K562 (cell line): Measurements from ENCODE around the gene EPPIN. TPM values are rescaled to one million over a fixed set of nuclear protein-coding genes. Genes with fewer than 3 reads are reported as not detected.

Experiments used
- ATAC-seq: fragments of 200-7000 bp; cut with Tn5 transposase; 3 replicates; pipeline ENCODE4 v1.9.1; 2020; ENCODE audit warnings: moderate library complexity
- BruUV-seq: library from RNA; stranded (reverse); fragments of 400-500 nt; replicated peaks from 2 replicates; lab custom pipeline; 2021; lab: Mats Ljungman, UMichigan
- CTCF ChIA-PET: fragments of 300-600 bp; formaldehyde crosslinking; extraction: SDS; loops from one replicate; lab custom pipeline; 2021; ENCODE audit warnings: low intra/inter-chr PET ratio; lab: Yijun Ruan, JAX
- POLR2A ChIA-PET: fragments of 300-600, 350-650 bp; sonication (Branson Sonifier 250); formaldehyde crosslinking; extraction: SDS; loops from one replicate; lab custom pipeline; 2021; ENCODE audit warnings: antibody characterized with exemption, inconsistent platforms; lab: Yijun Ruan, JAX
- DNase-seq, 4 experiments: peaks; one replicate each; pipeline versions ENCODE4 v3.0.0 to v3.0.0-alpha.2; 2011 to 2018; ENCODE audit warnings: low spot score in 3 of 4, mixed read lengths in 3 of 4; ENCODE audit errors: extremely low read depth in 1 of 4
- FAIRE-seq: peaks from 2 replicates; lab custom pipeline; 2011; peaks lifted over from hg19 to GRCh38; lab: Jason Lieb, UNC
- H2AFZ ChIP-seq: 2 replicates; pipeline ENCODE4 v1.6.0; 2011; ENCODE audit warnings: low read depth, low read length, control low read depth, inconsistent platforms
- H3K27ac ChIP-seq: fragments of 200-600 bp; 3 replicates; pipeline ENCODE4 v1.8.0; 2011; ENCODE audit warnings: low read depth, mild to moderate bottlenecking, control low read depth, inconsistent platforms, low read length, moderate library complexity, mixed read lengths; ENCODE audit errors: extremely low read depth
- H3K27me3 ChIP-seq, 2 experiments: fragments of 300-600 bp in 1 of 2; 2 replicates in 1 of 2; 3 replicates in 1 of 2; pipeline versions ENCODE4 v1.6.0 to v1.8.0; 2011; ENCODE audit warnings: inconsistent platforms in 2 of 2, low read length in 2 of 2, mild to moderate bottlenecking in 1 of 2, mixed read lengths in 1 of 2, moderate library complexity in 1 of 2; ENCODE audit not compliant: control insufficient read depth in 2 of 2, insufficient read depth in 2 of 2
- H3K36me3 ChIP-seq: fragments of 300-600 bp; 3 replicates; pipeline ENCODE4 v1.8.0; 2011; ENCODE audit warnings: mild to moderate bottlenecking, low read length, inconsistent platforms; ENCODE audit not compliant: control insufficient read depth, insufficient read depth
- H3K4me1 ChIP-seq, 2 experiments: fragments of 200-600 bp in 1 of 2; replicated peaks in 1 of 2; 2 replicates in 1 of 2; 3 replicates in 1 of 2; pipeline versions ENCODE4 v1.5.1 to v1.8.0; 2011; ENCODE audit warnings: inconsistent platforms in 2 of 2, low read length in 2 of 2, mild to moderate bottlenecking in 1 of 2, mixed read lengths in 1 of 2, moderate library complexity in 1 of 2; ENCODE audit not compliant: control insufficient read depth in 2 of 2, insufficient read depth in 2 of 2
- H3K4me2 ChIP-seq: 2 replicates; pipeline ENCODE4 v1.6.1; 2011; ENCODE audit warnings: low read length, control low read depth, inconsistent platforms, mixed read lengths; ENCODE audit not compliant: insufficient read depth
- H3K4me3 ChIP-seq: fragments of 200-600 bp; sonication (generic), shearing (Covaris generic); 2 replicates; pipeline ENCODE4 v1.5.1; 2016; ENCODE audit warnings: control low read depth, inconsistent platforms
- H3K79me2 ChIP-seq: fragments of 200-600 bp; 3 replicates; pipeline ENCODE4 v1.8.0; 2011; ENCODE audit warnings: low read length, inconsistent platforms; ENCODE audit not compliant: control insufficient read depth, insufficient read depth
- H3K9ac ChIP-seq, 2 experiments: 2 replicates each; pipeline versions ENCODE4 v1.6.0 to v1.6.1; 2011; ENCODE audit warnings: low read depth in 2 of 2, low read length in 2 of 2, control low read depth in 1 of 2, inconsistent platforms in 1 of 2, mild to moderate bottlenecking in 1 of 2, mixed read lengths in 1 of 2; ENCODE audit not compliant: insufficient read depth in 1 of 2
- H3K9me1 ChIP-seq: one replicate; pipeline ENCODE4 v1.6.0; 2011; ENCODE audit warnings: inconsistent platforms, mild to moderate bottlenecking, low read length, moderate library complexity; ENCODE audit not compliant: control insufficient read depth, insufficient read depth
- H3K9me3 ChIP-seq: replicated peaks from 2 replicates; pipeline ENCODE4 v1.5.1; 2011; ENCODE audit warnings: low read depth, low read length, inconsistent platforms; ENCODE audit not compliant: control insufficient read depth, insufficient read depth
- H4K20me1 ChIP-seq: replicated peaks from 2 replicates; pipeline ENCODE4 v1.6.1; 2011; ENCODE audit warnings: low read length, inconsistent platforms, mixed read lengths; ENCODE audit not compliant: control insufficient read depth, insufficient read depth
- ERF ChIP-seq: fragments of 450-650 bp; formaldehyde crosslinking; IDR thresholded peaks from 2 replicates; pipeline ENCODE4 v1.4.0; 2020; ENCODE audit warnings: mild to moderate bottlenecking, mixed read lengths
- FOXA3 ChIP-seq, 2 experiments: fragments of 450-650 bp in 1 of 2; sonication (generic) in 1 of 2; formaldehyde crosslinking; IDR thresholded peaks in 1 of 2; conservative IDR thresholded peaks in 1 of 2; 2 replicates each; pipeline versions ENCODE4 v1.4.0 to v1.8.0; 2020 to 2022; ENCODE audit warnings: mild to moderate bottlenecking in 2 of 2, missing genetic modification reagents in 1 of 2
- PHF8 ChIP-seq: fragments of 200-600 bp; sonication (generic); IDR thresholded peaks from 2 replicates; pipeline ENCODE4 v1.6.1; 2012; ENCODE audit warnings: mixed run types, mild to moderate bottlenecking, inconsistent platforms, low read length, moderate library complexity, borderline replicate concordance
- ZNF766 ChIP-seq: fragments of 200-800 bp; sonication (Bioruptor generic); conservative IDR thresholded peaks from 2 replicates; pipeline ENCODE4 v1.6.1; 2016; ENCODE audit warnings: missing genetic modification characterization, missing compliant biosample characterization
- ZNF778 ChIP-seq: fragments of 450-650 bp; formaldehyde crosslinking; IDR thresholded peaks from 2 replicates; pipeline ENCODE4 v1.4.0; 2020; ENCODE audit warnings: mild to moderate bottlenecking, moderate library complexity
- WGBS: fragments of 100-300 bp; shearing (Covaris generic); methylation state at CpG from one replicate; pipeline ENCODE4 v1.1.6; 2016; ENCODE audit warnings: low coverage, mixed read lengths; ENCODE audit not compliant: insufficient coverage; ENCODE audit errors: missing lambda C conversion rate; 5-methylcytosine and 5-hydroxymethylcytosine counted together
- in situ Hi-C: fragments of 300-500 bp; cut with MboI; formaldehyde crosslinking; loops from 4 replicates; pipeline ENCODE4 v1.15.0; 2018; ENCODE audit warnings: inconsistent platforms, mixed read lengths
- intact Hi-C: fragments of 100-400 bp; cut with micrococcal nuclease; formaldehyde crosslinking; loops from 2 replicates; pipeline ENCODE4 v1.14.2; 2022
- polyA plus RNA-seq, 8 experiments: library from polyadenylated mRNA; depleted of rRNA in 4 of 8; stranded (reverse) in 5 of 8; unstranded in 3 of 8; fragments of >200 nt; fragmentation: Nextera tagmentation in 2 of 8; fragmentation: Illumina TruSeq in 1 of 8; extraction: Ambion mirVana in 2 of 8; extraction: Trizol in 1 of 8; gene quantifications; 2 replicates each; pipeline versions ENCODE4 v1.2.1 to v1.2.3, GENCODE V29; 2011 to 2014; ENCODE audit warnings: inconsistent platforms in 1 of 8, missing spikeins in 1 of 8
- total RNA-seq, 7 experiments: library from RNA; depleted of rRNA in 6 of 7; stranded (reverse); fragments of >200 nt in 6 of 7; fragmentation: Illumina TruSeq in 2 of 7; extraction: Trizol in 2 of 7; gene quantifications; 2 replicates each; pipeline versions ENCODE4 v1.2.1 to v1.2.3, GENCODE V29; 2011 to 2021; ENCODE audit warnings: low replicate concordance in 1 of 7
- TF ChIP-seq, protein P1 (sequence below): fragments of 450-650 bp; formaldehyde crosslinking; IDR thresholded peaks from 2 replicates; pipeline ENCODE4 v1.4.0; 2020; ENCODE audit warnings: mild to moderate bottlenecking, moderate library complexity

Gene EPPIN
- total and polyA plus RNA-seq, 9 of the 15 experiments (the other 6 are each of a cell fraction or from before 2014, with no cell fraction given) = not detected

DNA sequence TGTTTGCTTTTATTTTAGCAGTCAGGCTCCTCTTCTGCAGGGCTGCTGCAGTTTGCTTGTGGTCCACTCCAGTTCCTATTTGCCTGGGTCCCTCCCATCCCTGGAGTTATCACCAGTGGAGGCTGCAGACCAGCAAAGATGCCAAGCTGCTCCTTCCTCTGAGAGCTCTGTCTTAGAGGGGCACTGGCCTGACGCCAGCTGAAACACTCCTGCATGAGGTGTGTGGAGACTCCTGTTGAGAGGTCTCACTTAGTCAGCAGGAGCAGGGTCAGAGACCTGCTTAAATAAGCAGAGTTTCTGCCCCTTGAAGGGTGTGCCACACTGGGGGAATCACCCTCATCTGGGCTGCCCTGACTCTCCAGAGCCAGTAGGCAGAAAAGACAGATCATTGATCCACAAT lies 48.0 kb upstream of the EPPIN start:
- Histone ChIP-seq H3K27ac (no peak overlapping the region), H3K9ac (no peak overlapping the region), H3K4me3 (no peak overlapping the region), H2AFZ (no peak overlapping the region), H3K36me3 (no peaks in the 10 kb centered on the region), H4K20me1 (no peaks in the 10 kb centered on the region), H3K27me3 (no peaks in the 10 kb centered on the region), H3K9me3 (no peaks in the 10 kb centered on the region), H3K79me2 (no peaks in the 10 kb centered on the region), H3K4me1 (no peaks in the 10 kb centered on the region), H3K4me2 (no peak overlapping the region), H3K9me1 (no peaks in the 10 kb centered on the region)
- ChIA-PET CTCF (interaction anchor here (3.5 kb wide), 1 partner anchor 176 kb away, joined by 29 read pairs; no protein-coding TSS in a partner anchor), POLR2A (no interaction called here)
- in situ Hi-C loops = no loop called here
- BruUV-seq = no TSS peak
- 0% methylated on average over 1 of the region's 1 CpG for WGBS
- no peak for ATAC-seq
- TF ChIP-seq, protein P1, sequence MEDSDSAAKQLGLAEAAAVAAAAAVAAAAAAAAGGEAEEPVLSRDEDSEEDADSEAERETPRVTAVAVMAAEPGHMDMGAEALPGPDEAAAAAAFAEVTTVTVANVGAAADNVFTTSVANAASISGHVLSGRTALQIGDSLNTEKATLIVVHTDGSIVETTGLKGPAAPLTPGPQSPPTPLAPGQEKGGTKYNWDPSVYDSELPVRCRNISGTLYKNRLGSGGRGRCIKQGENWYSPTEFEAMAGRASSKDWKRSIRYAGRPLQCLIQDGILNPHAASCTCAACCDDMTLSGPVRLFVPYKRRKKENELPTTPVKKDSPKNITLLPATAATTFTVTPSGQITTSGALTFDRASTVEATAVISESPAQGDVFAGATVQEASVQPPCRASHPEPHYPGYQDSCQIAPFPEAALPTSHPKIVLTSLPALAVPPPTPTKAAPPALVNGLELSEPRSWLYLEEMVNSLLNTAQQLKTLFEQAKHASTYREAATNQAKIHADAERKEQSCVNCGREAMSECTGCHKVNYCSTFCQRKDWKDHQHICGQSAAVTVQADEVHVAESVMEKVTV (CRISPR knock-in tag) = no peak
- no peak for TF ChIP-seq PHF8
- no peak for TF ChIP-seq ZNF778
- no peak for TF ChIP-seq ZNF766 (CRISPR knock-in tag)
- TF ChIP-seq ERF (CRISPR knock-in tag) = no peak
- no peak for TF ChIP-seq FOXA3 (CRISPR knock-in tag; conservative IDR thresholded peaks at IDR 0.05 in 1 of 2, IDR thresholded peaks at IDR 0.05 in 1 of 2)
- intact Hi-C loops = no loop called here
- no peak for DNase-seq
- no peak for FAIRE-seq
